Left forelimb (tissue), 1 donor: ENCODE measurements around the gene WDSUB1.
A peak's percentile ranks its signal among the peaks of the same experiment; 100 is the strongest.

Source experiments
- DNase-seq: peaks from one replicate; pipeline ENCODE4 v3.0.0-alpha.2; 2018; ENCODE audit warnings: low spot score

The WDSUB1 gene

DNA sequence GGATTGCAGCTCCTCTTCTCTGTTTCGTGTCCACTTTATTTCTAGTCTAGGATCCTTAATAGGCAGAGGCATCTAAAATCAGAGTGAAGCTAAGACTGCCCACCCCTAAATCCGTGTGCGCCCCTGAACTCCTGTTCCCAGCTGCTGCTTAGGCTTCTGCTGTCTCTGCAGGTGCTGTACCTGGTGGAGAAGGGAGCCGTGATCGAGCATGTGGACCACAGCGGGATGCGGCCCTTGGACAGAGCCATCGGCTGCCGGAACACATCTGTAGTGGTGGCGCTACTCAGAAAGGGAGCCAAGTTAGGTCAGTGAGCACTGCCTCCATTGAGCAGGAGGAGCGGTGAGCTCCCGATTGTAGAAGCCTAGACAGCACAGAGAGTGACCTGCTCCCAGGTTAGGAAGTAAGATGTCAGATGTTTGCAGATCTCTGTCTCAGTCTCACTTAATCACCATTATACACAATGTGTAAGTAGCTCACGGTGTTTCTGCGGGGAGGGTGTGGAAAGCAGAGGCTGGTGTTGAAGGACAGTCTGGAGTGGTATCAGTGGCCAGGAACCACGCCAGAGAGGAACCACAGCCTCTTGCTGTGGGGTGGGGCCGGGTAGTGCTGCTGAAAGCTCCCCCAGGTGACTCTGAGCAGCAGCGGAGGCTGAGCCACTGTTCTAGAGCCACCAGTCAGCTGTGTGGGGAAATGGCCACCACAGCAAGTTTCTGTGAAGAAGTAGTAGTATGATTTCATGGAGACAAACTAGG, 62.3 kb downstream of the WDSUB1 start:
- no peak for DNase-seq

- DNase-seq, result no peak
These were observed 67.0 kb downstream of the WDSUB1 start for GRCh38 chr2:159219394-159219998.

GRCh38 chr2:159218389-159218788, 68.1 kb downstream of the WDSUB1 start:
- DNase-seq, result no peak

DNA sequence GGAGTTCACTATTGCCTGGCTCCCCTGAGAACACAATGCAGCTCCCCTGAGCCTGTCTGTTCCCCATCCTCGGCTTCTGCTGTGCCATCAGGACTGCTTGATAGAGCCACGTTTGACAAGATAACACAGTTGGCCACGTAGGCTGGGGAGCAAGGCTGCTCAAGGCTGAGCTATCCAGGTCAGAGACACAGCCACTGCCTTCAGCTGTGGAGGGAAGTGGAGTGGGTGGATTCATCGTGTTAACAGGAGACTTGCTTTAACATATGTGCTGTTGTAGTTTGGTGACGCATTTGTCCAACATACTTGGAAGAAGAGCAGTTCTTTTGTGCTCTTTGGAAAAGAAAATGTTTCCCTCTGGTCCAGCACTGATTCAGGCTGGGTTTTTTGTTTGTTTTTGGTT, 68.8 kb downstream of the WDSUB1 start:
- DNase-seq, result no peak

DNA sequence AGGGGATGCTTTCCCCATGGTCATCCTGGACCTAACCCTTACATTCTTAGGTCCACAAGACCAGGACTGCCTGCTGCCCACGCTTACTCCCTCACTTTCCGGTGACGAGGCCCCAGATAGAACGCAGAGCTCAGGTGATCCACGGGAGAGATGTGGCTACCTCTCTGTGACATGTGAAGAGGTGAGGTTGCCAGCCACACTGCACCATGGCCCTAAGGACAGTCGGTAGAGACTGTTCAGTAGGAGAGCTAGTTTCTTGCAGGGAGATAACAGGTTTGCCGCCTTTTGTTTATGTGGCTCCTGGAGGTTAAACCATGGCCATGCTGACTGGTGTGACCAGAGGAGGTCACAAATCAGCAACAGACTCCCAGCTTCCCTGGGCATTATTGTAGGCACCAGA, 71.4 kb downstream of the WDSUB1 start:
- peak; percentile 51 for DNase-seq

GRCh38 chr2:159214325-159214865, 72.1 kb downstream of the WDSUB1 start:
- peak; percentile 44 for DNase-seq

DNA sequence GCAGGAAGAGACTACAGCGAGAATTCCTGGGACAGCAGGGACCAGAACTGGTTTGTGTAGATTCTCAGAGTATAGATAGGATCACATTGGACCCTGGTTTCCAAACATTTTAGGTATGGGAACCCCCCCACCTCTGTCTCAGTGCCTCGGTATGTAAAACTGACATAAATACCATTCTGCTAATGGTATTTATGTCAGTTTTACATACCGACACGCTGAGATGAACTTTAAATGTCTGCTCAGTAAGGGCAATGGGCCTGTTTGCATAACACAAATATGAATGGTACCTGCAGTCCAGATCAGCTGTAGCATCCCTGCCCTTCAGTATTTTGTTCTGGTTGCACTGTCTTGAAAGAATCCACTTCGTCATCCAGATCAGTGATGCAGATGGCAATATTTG, 73.2 kb downstream of the WDSUB1 start:
- DNase-seq, result peak; percentile 12

DNA sequence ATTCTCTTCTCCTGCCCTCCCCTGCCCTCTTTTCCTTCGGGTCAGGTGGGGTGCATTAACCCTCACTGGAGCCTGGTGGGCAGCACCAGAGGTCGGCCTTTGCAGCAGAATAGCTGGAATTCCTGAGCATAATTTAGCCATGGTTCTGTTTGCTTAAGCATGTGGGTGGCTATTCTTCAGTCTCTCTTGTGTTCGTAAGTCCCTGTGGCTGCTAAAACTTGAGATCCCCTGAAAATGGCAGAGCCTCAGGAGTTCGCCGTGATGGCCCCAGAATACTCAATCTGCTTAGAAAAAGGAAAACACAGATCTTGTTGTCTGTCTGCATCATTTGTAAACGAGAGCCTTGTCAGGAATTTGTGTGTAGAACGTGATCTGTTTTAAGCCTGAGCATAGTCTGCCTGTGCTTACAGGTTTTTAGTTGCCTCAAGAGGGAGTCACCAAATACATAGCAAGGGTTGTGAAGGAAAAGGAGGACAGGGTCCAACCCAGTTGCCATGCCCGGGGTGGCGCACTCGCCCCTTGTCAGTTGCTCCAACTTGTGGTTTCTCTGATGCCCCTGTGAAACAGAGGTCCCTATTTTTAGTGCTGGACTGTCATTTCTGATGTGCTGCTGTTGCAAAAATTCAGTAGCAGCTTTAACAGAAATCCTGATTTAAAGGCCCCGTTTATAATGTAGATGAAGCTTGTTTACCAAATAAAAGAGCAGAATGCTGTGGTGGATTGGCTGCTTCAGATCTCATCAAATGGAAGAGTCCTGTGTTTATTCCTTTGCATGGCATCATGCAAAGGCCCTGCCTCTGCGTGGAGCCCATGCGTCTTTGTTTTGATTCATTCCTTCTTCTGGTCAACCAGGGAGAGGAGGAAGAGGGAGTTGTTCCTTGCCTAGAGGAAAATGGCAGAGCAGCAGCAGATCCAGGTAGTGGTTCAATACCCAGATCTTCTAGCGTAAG, 74.8 kb downstream of the WDSUB1 start:
- peak; percentile 14 for DNase-seq

- DNase-seq, result peak; percentile 33
These were observed 76.9 kb downstream of the WDSUB1 start for GRCh38 chr2:159209341-159210306.

DNA sequence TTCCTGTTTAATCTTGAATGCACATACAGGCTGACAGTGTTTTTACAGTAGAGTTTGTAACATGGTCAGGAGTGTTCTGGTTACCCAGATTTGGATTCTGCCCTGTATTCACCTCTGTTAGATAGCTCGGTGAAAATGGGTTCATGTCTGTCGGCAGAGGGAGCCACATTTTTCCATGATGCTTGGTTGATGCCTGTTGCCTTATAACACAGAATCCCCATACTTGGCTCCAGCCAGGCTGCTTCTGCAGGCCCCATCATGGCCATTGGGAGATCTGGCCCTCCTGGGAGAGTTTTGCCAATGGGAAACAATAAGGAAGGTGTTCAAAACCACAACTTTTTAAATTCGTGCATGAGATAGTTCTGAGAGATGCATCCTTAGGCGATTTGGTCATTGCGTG, 78.1 kb downstream of the WDSUB1 start:
- peak; percentile 28 for DNase-seq

- no peak for DNase-seq
These were observed 79.6 kb downstream of the WDSUB1 start for GRCh38 chr2:159206736-159207380.

- DNase-seq, result no peak
These were observed 81.9 kb downstream of the WDSUB1 start for GRCh38 chr2:159204381-159205144.

- no peak for DNase-seq
These were observed 83.9 kb downstream of the WDSUB1 start for GRCh38 chr2:159202568-159203071.

- DNase-seq, result no peak
These were observed 85.0 kb downstream of the WDSUB1 start for GRCh38 chr2:159201360-159202063.

DNA sequence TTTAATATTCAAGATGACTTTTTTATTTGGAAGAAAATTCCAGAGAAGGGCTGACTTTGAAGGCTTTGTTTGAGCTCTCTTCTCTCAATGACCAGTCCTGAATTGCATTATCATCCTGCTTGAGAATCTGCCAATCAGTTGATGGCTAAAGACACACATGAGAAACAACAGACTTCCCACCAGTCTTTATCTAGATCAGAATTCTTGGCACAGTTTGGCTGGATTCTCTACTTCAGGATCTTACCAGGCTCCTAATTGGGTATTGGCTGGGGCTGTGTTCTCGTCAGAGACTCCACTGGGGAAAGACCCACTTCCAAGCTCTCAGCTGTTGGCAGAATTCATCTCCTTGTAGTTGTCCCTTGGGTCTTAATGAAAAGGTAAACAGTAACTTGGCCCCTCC, 86.0 kb downstream of the WDSUB1 start:
- DNase-seq, result no peak

GRCh38 chr2:159199761-159200465, 86.6 kb downstream of the WDSUB1 start:
- no peak for DNase-seq

GRCh38 chr2:159199236-159199635, 87.3 kb downstream of the WDSUB1 start:
- no peak for DNase-seq

DNA sequence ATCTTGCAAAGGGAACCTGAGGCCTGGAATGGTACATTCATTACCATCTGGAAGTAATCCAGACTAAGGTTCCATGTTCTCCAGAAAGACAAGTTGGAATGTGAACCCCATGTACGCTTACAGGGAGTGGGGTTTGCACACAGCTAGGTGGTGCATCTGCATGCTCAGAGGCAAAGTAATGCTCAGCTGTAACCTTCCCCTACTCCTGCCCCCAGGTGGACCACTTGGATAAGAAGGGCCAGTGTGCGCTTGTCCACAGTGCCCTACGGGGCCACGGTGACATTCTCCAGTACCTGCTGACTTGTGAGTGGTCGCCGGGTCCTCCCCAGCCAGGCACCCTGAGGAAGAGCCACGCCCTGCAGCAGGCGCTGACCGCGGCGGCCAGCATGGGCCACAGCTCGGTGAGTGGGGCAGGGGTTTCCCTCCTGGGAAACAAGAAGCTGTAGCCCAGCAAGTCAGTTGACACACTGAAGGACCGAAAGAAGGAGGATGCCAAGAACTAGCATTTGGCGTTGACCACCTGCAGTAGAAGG, 90.0 kb downstream of the WDSUB1 start:
- DNase-seq, result no peak
